Measurements from ENCODE around the gene RPGR. TPM values are rescaled to one million over a fixed set of nuclear protein-coding genes. Genes with fewer than 3 reads are reported as not detected.
A peak's percentile ranks its signal among the peaks of the same experiment; 100 is the strongest.

Gene RPGR
- total RNA-seq, 1 experiment from 2014 or later = 7.2 TPM

DNA sequence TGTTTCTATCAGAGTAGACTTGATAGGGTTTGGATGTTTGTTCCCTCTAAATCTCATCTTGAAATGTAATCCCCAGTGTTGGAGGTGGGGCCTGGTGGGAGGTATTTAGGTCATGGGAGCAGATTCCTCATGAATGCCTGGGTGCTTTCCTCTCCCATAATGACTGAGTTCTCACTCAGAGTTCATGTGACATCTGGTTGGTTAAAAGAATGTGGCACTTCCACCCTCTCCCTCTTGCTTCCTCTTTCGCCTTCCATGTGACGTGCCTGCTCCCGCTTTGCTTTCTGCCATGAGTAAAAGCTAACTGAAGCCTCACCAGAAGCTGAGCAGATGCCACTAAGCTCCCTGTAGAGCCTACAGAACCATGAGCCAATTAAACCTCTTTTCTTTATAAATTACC is 59.3 kb downstream of the RPGR start:
- DNase-seq (ENCODE audit: low read depth) = no peak

- no peak for DNase-seq (ENCODE audit: low read depth)
Measured at GRCh38 chrX:38262715-38263620, 64.3 kb downstream of the RPGR start.

- peak; percentile 23 for DNase-seq (ENCODE audit: low read depth)
Measured at GRCh38 chrX:38260231-38260630, 67.1 kb downstream of the RPGR start.

GRCh38 chrX:38256019-38256418 is 71.3 kb downstream of the RPGR start:
- no peak for DNase-seq (ENCODE audit: low read depth)

GRCh38 chrX:38249965-38250364 is 77.3 kb downstream of the RPGR start:
- no peak for DNase-seq (ENCODE audit: low read depth)

GRCh38 chrX:38247051-38247450 is 80.3 kb downstream of the RPGR start:
- no peak for DNase-seq (ENCODE audit: low read depth)

DNA sequence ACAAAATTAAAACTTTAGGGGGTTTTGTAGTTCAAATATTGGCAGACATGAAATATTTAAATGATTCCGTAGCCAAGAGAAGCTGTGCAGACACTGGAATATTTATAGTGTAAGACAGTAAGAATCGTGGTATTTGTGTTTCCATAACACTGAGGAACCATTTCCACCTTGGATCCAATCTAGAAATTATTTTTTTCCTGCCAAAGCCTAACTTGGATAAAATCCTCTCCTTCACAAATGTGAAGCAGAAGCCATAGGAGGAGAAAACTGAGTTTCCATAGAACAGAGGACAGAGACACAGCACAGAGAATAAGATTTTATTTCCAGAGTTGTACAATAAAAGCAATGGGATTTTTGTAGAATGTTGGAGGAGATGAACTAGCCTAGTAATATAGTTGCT is 86.8 kb downstream of the RPGR start:
- no peak for DNase-seq (ENCODE audit: low read depth)

GRCh38 chrX:38236901-38237615 is 90.3 kb downstream of the RPGR start:
- no peak for DNase-seq (ENCODE audit: low read depth)

- DNase-seq (ENCODE audit: low read depth) = peak; percentile 85
Measured at GRCh38 chrX:38233891-38234667, 93.2 kb downstream of the RPGR start.

GRCh38 chrX:38232079-38232686 is 95.1 kb downstream of the RPGR start:
- peak; percentile 41 for DNase-seq (ENCODE audit: low read depth)

- peak; percentile 67 for DNase-seq (ENCODE audit: low read depth)
Measured at GRCh38 chrX:38225093-38225492, 102.2 kb downstream of the RPGR start.

GRCh38 chrX:38224160-38224559 is 103.1 kb downstream of the RPGR start:
- no peak for DNase-seq (ENCODE audit: low read depth)

GRCh38 chrX:38221391-38221929 is 105.8 kb downstream of the RPGR start:
- DNase-seq (ENCODE audit: low read depth) = no peak

DNA sequence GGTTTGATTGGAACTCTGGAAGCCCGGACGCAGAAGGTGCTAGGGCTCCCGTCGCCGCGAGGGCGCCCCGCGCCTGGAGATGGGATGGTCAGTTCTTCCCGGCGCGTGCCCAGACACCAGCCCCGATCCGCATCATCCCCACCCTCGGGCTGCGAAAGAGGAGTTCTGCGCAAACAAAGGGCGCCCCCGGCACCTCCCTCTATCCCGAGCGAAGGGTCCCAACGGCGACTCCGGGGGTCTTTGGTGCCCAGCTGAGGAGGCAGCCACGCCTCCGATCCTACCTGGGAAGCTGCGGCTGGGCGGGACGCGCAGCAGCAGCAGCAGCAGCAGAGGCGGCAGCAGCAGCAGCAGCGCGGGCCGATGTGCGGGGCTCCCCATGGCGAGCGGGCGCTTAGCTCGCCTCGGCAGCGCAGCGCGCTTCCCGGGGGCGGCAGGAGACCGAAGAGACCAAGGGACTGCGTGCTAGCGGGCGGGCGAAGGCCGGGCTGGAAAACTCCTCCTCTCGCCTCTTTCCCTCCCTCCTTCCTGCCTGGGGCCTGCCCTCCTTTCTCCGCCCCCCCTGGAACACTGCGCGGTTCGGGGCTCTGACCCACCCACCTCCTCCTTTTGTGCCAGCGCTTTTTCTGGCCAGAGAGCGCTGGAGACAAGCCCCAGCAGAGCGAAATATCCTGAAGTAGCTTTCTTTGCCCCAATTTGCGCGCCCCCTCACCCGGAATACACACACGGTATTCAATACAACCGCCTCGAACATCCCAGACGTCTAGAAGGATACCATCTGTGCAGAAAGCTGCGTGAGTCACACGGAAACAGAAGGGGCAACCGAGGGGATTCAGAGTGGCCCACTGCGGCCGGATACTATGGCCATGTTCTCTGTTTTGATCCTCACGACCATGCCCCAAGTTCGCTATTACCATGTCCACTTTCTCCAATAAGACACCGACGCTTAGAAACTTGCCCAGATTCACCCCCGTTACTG is 106.6 kb downstream of the RPGR start, which contains the start of gene SRPX:
TSS of gene SRPX (minus strand) at position 457 of the 976 bp plus-strand sequence. CDS start at position 378, 79 bp downstream.
- DNase-seq (ENCODE audit: low read depth) = peak; percentile 72

- DNase-seq (ENCODE audit: low read depth) = peak; percentile 79
Measured at GRCh38 chrX:38220024-38220414, 107.3 kb downstream of the RPGR start.
